GM12878 (cell line): ENCODE results near the gene NUMB. TPM values are rescaled to one million over a fixed set of nuclear protein-coding genes. Genes with fewer than 3 reads are reported as not detected.

ENCODE experiments used
- ATAC-seq: fragments of 200-7000 bp; cut with Tn5 transposase; 3 replicates; pipeline ENCODE4 v1.9.1; 2020; ENCODE audit warnings: mild to moderate bottlenecking, moderate library complexity
- BruUV-seq: library from RNA; stranded (reverse); fragments of 400-500 nt; replicated peaks from 2 replicates; lab custom pipeline; 2021; lab: Mats Ljungman, UMichigan
- CTCF ChIA-PET: fragments of 300-600 bp; sonication (Branson Sonifier 250); formaldehyde crosslinking; extraction: SDS; loops from one replicate; lab custom pipeline; 2021; ENCODE audit warnings: inconsistent platforms; lab: Yijun Ruan, JAX
- POLR2A ChIA-PET: fragments of 350-600 bp; formaldehyde crosslinking; extraction: SDS; loops from one replicate; lab custom pipeline; 2021; ENCODE audit warnings: inconsistent platforms; lab: Charles Lee
- RAD21 ChIA-PET: fragments of 300-600 bp; sonication (Branson Sonifier 250); formaldehyde crosslinking; loops from one replicate; lab custom pipeline; 2023; ENCODE audit warnings: antibody characterized with exemption; ENCODE audit not compliant: unreplicated experiment; lab: Charles Lee
- SMC1A ChIA-PET: fragments of 300-600 bp; sonication (Branson Sonifier 250); formaldehyde crosslinking; loops from one replicate; lab custom pipeline; 2023; ENCODE audit not compliant: unreplicated experiment, uncharacterized antibody; lab: Charles Lee
- DNase-seq: peaks from one replicate; pipeline ENCODE4 v3.0.0-alpha.2; 2011; ENCODE audit warnings: low read depth, low spot score
- FAIRE-seq: peaks from 3 replicates; lab custom pipeline; 2011; peaks lifted over from hg19 to GRCh38; lab: Jason Lieb, UNC
- H2AFZ ChIP-seq: 2 replicates; pipeline ENCODE4 v1.6.0; 2011; ENCODE audit warnings: low read depth, low read length, control low read depth; ENCODE audit not compliant: control insufficient read depth
- H3K27ac ChIP-seq: 2 replicates; pipeline ENCODE4 v1.5.1; 2011; ENCODE audit warnings: control low read depth; ENCODE audit not compliant: control insufficient read depth, insufficient read depth
- H3K27me3 ChIP-seq, 2 experiments: replicated peaks in 1 of 2; 2 replicates each; pipeline versions ENCODE4 v1.6.0 to v1.6.1; 2011; ENCODE audit warnings: low read length in 1 of 2; ENCODE audit not compliant: control insufficient read depth in 2 of 2, insufficient read depth in 2 of 2
- H3K36me3 ChIP-seq, 2 experiments: 2 replicates each; pipeline ENCODE4 v1.5.1; 2011; ENCODE audit warnings: low read length in 1 of 2; ENCODE audit not compliant: control insufficient read depth in 2 of 2, insufficient read depth in 2 of 2
- H3K4me1 ChIP-seq: 2 replicates; pipeline ENCODE4 v1.6.1; 2011; ENCODE audit warnings: mild to moderate bottlenecking, low read length, moderate library complexity, mixed read lengths; ENCODE audit not compliant: control insufficient read depth, insufficient read depth
- H3K4me2 ChIP-seq: 2 replicates; pipeline ENCODE4 v1.6.0; 2011; ENCODE audit warnings: control low read depth; ENCODE audit not compliant: control insufficient read depth, insufficient read depth
- H3K4me3 ChIP-seq: fragments of 200-600 bp; sonication (generic); 2 replicates; pipeline ENCODE4 v1.5.1; 2016
- H3K79me2 ChIP-seq: 2 replicates; pipeline ENCODE4 v1.6.0; 2011; ENCODE audit warnings: low read length; ENCODE audit not compliant: control insufficient read depth, insufficient read depth
- H3K9ac ChIP-seq: 2 replicates; pipeline ENCODE4 v1.8.0; 2011; ENCODE audit warnings: low read length, control low read depth, mixed read lengths; ENCODE audit not compliant: control insufficient read depth, insufficient read depth
- H3K9me3 ChIP-seq: replicated peaks from 3 replicates; pipeline ENCODE4 v1.5.1; 2011; ENCODE audit warnings: mild to moderate bottlenecking, low read length; ENCODE audit not compliant: control insufficient read depth, insufficient read depth
- H4K20me1 ChIP-seq: 2 replicates; pipeline ENCODE4 v1.6.0; 2011; ENCODE audit not compliant: control insufficient read depth, insufficient read depth
- BRCA1 ChIP-seq: IDR thresholded peaks from 2 replicates; pipeline ENCODE4 v1.6.1; 2011; ENCODE audit warnings: low read depth, low read length, improper control_type of control experiment
- FOXK2 ChIP-seq: fragments of 450-650 bp; IDR thresholded peaks from 2 replicates; pipeline ENCODE4 v1.6.1; 2017; ENCODE audit warnings: mild to moderate bottlenecking, moderate library complexity
- HDGF ChIP-seq: fragments of 450-650 bp; IDR thresholded peaks from 2 replicates; pipeline ENCODE4 v1.6.1; 2016; ENCODE audit warnings: antibody characterized with exemption
- RUNX3 ChIP-seq: IDR thresholded peaks from 2 replicates; pipeline ENCODE4 v1.6.1; 2012; ENCODE audit warnings: low read length, inconsistent platforms
- WGBS: methylation state at CpG from one replicate; pipeline ENCODE4 v1.1.6; 2016; ENCODE audit warnings: low lambda C conversion rate; ENCODE audit not compliant: insufficient replicate concordance, insufficient coverage; ENCODE audit errors: missing lambda C conversion rate; 5-methylcytosine and 5-hydroxymethylcytosine counted together
- in situ Hi-C: fragments of 300-500 bp; cut with MboI; formaldehyde crosslinking; loops from 9 replicates; pipeline ENCODE4 v1.14.3; 2018; ENCODE audit warnings: mixed read lengths
- intact Hi-C: fragments of 100-400 bp; cut with micrococcal nuclease; formaldehyde crosslinking; loops from one replicate; pipeline ENCODE4 v1.14.2; 2022; ENCODE audit not compliant: unreplicated experiment
- polyA plus RNA-seq, 11 experiments: library from polyadenylated mRNA; depleted of rRNA in 4 of 11; unstranded in 6 of 11; stranded (reverse) in 5 of 11; fragments of >200 nt; fragmentation: Nextera tagmentation in 4 of 11; fragmentation: Illumina TruSeq in 1 of 11; extraction: Ambion mirVana in 4 of 11; extraction: Trizol in 1 of 11; gene quantifications; 1 replicate in 1 of 11; 2 replicates in 10 of 11; pipeline versions ENCODE4 v1.2.1 to v1.2.3, GENCODE V29; 2011 to 2016; ENCODE audit warnings: inconsistent platforms in 2 of 11, missing spikeins in 2 of 11, low read depth in 1 of 11
- total RNA-seq, 4 experiments: library from RNA; depleted of rRNA in 3 of 4; stranded (reverse); fragments of >200 nt in 3 of 4; fragmentation: Illumina TruSeq in 1 of 4; extraction: Trizol in 1 of 4; gene quantifications; 2 replicates each; pipeline versions ENCODE4 v1.2.1 to v1.2.3, GENCODE V29; 2013 to 2021
- TF ChIP-seq, protein P1 (sequence below): fragments of 450-650 bp; IDR thresholded peaks from 2 replicates; pipeline ENCODE4 v1.6.1; 2017; ENCODE audit warnings: mild to moderate bottlenecking, moderate library complexity
- TF ChIP-seq, protein P2 (sequence below): IDR thresholded peaks from 2 replicates; pipeline ENCODE4 v1.6.1; 2012; ENCODE audit warnings: improper control_type of control experiment, low read depth, low read length; ENCODE audit not compliant: insufficient replicate concordance
- TF ChIP-seq, protein P3 (sequence below): fragments of 450-650 bp; formaldehyde crosslinking; IDR thresholded peaks from 2 replicates; pipeline ENCODE4 v1.4.0; 2020; ENCODE audit warnings: mild to moderate bottlenecking, moderate library complexity

The NUMB gene
- total and polyA plus RNA-seq, 10 of the 15 experiments (the other 5 are each of a cell fraction or from before 2014, with no cell fraction given), result 22.0 to 147 (median 48.9) TPM

DNA sequence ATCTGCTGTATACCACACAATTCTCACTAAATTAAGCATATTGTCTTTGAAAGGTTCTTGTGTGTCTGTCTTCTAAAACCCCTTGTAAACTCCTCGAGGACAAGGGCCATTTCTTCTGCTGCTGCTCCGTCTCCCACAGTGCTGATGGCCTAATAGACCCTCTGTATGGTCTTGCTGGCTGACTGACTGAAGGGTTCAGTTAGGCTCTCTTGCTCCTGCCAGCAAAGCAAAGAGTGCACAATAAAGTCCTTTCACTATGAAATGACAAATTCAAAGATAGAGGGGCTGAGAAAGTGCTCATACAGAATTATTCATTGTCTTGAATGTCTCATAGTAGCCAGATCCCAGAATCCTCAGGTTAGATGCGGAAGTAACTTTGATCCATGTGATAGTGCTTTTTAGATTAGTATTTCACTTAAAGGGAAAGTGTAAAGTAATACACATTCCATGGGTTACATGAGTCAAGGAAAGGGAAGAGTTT is 18.1 kb upstream of the NUMB start (continued):
- TF ChIP-seq, protein P1, sequence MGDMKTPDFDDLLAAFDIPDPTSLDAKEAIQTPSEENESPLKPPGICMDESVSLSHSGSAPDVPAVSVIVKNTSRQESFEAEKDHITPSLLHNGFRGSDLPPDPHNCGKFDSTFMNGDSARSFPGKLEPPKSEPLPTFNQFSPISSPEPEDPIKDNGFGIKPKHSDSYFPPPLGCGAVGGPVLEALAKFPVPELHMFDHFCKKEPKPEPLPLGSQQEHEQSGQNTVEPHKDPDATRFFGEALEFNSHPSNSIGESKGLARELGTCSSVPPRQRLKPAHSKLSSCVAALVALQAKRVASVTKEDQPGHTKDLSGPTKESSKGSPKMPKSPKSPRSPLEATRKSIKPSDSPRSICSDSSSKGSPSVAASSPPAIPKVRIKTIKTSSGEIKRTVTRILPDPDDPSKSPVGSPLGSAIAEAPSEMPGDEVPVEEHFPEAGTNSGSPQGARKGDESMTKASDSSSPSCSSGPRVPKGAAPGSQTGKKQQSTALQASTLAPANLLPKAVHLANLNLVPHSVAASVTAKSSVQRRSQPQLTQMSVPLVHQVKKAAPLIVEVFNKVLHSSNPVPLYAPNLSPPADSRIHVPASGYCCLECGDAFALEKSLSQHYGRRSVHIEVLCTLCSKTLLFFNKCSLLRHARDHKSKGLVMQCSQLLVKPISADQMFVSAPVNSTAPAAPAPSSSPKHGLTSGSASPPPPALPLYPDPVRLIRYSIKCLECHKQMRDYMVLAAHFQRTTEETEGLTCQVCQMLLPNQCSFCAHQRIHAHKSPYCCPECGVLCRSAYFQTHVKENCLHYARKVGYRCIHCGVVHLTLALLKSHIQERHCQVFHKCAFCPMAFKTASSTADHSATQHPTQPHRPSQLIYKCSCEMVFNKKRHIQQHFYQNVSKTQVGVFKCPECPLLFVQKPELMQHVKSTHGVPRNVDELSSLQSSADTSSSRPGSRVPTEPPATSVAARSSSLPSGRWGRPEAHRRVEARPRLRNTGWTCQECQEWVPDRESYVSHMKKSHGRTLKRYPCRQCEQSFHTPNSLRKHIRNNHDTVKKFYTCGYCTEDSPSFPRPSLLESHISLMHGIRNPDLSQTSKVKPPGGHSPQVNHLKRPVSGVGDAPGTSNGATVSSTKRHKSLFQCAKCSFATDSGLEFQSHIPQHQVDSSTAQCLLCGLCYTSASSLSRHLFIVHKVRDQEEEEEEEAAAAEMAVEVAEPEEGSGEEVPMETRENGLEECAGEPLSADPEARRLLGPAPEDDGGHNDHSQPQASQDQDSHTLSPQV, result 0 out of 2 replicates have a peak, but pooled peaks have one; percentile 41
- TF ChIP-seq, all 136 proteins: peak for 2

DNA sequence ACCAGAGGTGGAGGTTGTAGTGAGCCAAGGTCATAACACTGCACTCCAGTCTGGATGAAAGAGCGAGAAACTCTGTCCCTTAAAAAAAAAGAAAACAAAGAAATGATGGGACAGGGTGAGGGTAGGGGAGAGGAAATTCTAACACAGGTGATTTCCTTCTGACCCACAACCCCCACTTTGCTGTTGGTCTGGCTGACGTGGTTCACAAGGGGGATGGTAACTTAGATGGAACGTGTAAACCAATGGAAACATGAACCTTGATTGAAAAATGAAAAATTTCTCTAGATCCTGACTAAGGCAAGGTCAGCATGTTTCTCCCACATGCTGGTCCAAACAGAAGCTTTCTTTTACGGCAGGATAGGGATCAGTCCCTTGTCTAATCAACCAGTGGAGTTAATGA is 16.6 kb upstream of the NUMB start:
- ChIA-PET SMC1A (interaction anchor here (0.7 to 17.1 kb wide), 7 partner anchors 9 to 314 kb away, joined by 3 to 311 read pairs (median 3); no protein-coding TSS in a partner anchor), CTCF (interaction anchor here (0.8 to 7.8 kb wide), 5 partner anchors 20 to 301 kb away, joined by 3 to 106 read pairs (median 4); no protein-coding TSS in a partner anchor), RAD21 (interaction anchor here (0.6 to 26.5 kb wide), 8 partner anchors 8 to 302 kb away, joined by 3 to 591 read pairs (median 10); no protein-coding TSS in a partner anchor), POLR2A (interaction anchor here (0.6 to 1.5 kb wide), 6 partner anchors 9 to 185 kb away, joined by 3 to 4 read pairs (median 3); no protein-coding TSS in a partner anchor)
- no peaks in the 10 kb centered on the region for H3K79me2 ChIP-seq
- ATAC-seq, result peak; percentile 17; the same call in 2 of the 3 replicates
- in situ Hi-C loops (loop anchor here (5.0 to 10.0 kb wide), 2 partner anchors 308 to 960 kb away; no protein-coding TSS in a partner anchor), intact Hi-C loops (loop anchor here (5.0 kb wide), 2 partner anchors 228 to 243 kb away; no protein-coding TSS in a partner anchor)
- H3K36me3 ChIP-seq, result no peaks in the 10 kb centered on the region
- no peak for FAIRE-seq
- WGBS, result 55% methylated on average over 4 of the region's 4 CpGs
- H3K4me1 ChIP-seq, result peaks cover 20% of the 10 kb centered on the region
- H3K9me3 ChIP-seq, result no peaks in the 10 kb centered on the region
- no peak overlapping the region for H3K9ac ChIP-seq
- H3K4me2 ChIP-seq, result no peak overlapping the region
- no peaks in the 10 kb centered on the region for H4K20me1 ChIP-seq
- no peaks in the 10 kb centered on the region for H3K27me3 ChIP-seq
- BruUV-seq, result no TSS peak
- H2AFZ ChIP-seq, result peak overlapping the region; percentile 47
- no peak for DNase-seq
- no peak overlapping the region for H3K27ac ChIP-seq
- no peak overlapping the region for H3K4me3 ChIP-seq
- TF ChIP-seq BRCA1 (no peak), FOXK2 (no peak), RUNX3 (peak; percentile 55; the same call in 1 of the 2 replicates), HDGF (0 out of 2 replicates have a peak, but pooled peaks have one; percentile 26)
- TF ChIP-seq, protein P2, sequence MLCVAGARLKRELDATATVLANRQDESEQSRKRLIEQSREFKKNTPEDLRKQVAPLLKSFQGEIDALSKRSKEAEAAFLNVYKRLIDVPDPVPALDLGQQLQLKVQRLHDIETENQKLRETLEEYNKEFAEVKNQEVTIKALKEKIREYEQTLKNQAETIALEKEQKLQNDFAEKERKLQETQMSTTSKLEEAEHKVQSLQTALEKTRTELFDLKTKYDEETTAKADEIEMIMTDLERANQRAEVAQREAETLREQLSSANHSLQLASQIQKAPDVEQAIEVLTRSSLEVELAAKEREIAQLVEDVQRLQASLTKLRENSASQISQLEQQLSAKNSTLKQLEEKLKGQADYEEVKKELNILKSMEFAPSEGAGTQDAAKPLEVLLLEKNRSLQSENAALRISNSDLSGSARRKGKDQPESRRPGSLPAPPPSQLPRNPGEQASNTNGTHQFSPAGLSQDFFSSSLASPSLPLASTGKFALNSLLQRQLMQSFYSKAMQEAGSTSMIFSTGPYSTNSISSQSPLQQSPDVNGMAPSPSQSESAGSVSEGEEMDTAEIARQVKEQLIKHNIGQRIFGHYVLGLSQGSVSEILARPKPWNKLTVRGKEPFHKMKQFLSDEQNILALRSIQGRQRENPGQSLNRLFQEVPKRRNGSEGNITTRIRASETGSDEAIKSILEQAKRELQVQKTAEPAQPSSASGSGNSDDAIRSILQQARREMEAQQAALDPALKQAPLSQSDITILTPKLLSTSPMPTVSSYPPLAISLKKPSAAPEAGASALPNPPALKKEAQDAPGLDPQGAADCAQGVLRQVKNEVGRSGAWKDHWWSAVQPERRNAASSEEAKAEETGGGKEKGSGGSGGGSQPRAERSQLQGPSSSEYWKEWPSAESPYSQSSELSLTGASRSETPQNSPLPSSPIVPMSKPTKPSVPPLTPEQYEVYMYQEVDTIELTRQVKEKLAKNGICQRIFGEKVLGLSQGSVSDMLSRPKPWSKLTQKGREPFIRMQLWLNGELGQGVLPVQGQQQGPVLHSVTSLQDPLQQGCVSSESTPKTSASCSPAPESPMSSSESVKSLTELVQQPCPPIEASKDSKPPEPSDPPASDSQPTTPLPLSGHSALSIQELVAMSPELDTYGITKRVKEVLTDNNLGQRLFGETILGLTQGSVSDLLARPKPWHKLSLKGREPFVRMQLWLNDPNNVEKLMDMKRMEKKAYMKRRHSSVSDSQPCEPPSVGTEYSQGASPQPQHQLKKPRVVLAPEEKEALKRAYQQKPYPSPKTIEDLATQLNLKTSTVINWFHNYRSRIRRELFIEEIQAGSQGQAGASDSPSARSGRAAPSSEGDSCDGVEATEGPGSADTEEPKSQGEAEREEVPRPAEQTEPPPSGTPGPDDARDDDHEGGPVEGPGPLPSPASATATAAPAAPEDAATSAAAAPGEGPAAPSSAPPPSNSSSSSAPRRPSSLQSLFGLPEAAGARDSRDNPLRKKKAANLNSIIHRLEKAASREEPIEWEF, result peak; percentile 56
- TF ChIP-seq, protein P3, sequence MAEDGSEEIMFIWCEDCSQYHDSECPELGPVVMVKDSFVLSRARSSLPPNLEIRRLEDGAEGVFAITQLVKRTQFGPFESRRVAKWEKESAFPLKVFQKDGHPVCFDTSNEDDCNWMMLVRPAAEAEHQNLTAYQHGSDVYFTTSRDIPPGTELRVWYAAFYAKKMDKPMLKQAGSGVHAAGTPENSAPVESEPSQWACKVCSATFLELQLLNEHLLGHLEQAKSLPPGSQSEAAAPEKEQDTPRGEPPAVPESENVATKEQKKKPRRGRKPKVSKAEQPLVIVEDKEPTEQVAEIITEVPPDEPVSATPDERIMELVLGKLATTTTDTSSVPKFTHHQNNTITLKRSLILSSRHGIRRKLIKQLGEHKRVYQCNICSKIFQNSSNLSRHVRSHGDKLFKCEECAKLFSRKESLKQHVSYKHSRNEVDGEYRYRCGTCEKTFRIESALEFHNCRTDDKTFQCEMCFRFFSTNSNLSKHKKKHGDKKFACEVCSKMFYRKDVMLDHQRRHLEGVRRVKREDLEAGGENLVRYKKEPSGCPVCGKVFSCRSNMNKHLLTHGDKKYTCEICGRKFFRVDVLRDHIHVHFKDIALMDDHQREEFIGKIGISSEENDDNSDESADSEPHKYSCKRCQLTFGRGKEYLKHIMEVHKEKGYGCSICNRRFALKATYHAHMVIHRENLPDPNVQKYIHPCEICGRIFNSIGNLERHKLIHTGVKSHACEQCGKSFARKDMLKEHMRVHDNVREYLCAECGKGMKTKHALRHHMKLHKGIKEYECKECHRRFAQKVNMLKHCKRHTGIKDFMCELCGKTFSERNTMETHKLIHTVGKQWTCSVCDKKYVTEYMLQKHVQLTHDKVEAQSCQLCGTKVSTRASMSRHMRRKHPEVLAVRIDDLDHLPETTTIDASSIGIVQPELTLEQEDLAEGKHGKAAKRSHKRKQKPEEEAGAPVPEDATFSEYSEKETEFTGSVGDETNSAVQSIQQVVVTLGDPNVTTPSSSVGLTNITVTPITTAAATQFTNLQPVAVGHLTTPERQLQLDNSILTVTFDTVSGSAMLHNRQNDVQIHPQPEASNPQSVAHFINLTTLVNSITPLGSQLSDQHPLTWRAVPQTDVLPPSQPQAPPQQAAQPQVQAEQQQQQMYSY (CRISPR knock-in tag), result no peak
